ENCODE data around the gene FOSL1. TPM values are rescaled to one million over a fixed set of nuclear protein-coding genes. Genes with fewer than 3 reads are reported as not detected.

Gene FOSL1
- total RNA-seq, 1 experiment from 2014 or later = 58.8 TPM

DNA sequence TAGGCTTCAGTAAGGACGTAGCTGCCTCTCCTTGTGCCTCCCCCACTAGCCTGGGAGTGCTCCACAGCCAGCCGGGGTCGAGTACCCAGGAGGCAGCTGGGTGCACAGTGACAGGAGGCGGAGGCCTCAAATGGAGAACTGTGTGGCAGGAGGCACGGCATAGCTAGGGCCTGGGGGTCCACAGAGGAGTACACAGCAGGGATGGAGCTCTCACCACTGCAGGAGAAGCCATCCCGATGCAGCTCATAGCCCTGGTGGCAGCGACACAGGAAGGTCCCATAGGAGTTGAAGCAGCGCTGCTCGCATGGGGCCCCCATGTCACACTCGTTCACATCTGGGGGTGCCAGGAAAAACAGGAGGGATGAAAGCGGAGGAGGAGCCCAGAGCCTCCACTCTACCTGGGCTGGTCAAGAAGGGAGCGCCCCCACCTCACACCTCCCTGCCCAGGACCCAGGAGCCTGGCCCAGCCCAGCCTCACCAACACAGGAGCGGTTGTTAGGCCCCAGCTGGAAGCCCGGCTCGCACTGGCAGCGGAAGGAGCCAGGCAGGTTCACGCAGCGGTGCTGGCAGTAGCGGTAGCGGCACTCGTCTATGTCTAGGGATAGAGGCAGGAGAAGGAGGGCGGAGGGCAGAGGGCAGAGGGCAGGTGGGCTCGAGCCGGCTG, 30.4 kb downstream of the FOSL1 start:
- no peak overlapping the region for H3K27ac ChIP-seq
- peaks cover 4% of the 10 kb centered on the region; the same call in 1 of the 2 replicates for H3K4me1 ChIP-seq (replicated peaks; ENCODE audit: insufficient read depth)
- intact Hi-C loops (cut with micrococcal nuclease; ENCODE audit: unreplicated experiment) = no loop called here
- H3F3A ChIP-seq (ENCODE audit: insufficient read depth, low read depth) = peaks cover 38% of the 10 kb centered on the region
- no TSS peak for BruUV-seq (replicated peaks)
- no peaks in the 10 kb centered on the region for H3K27me3 ChIP-seq (ENCODE audit: insufficient read depth, low read depth)
- H3K4me3 ChIP-seq = no peak overlapping the region
- no peaks in the 10 kb centered on the region for H3K9me3 ChIP-seq (ENCODE audit: insufficient read depth, low read depth)
- H4K20me1 ChIP-seq (ENCODE audit: insufficient read depth) = no peaks in the 10 kb centered on the region
- no peak for DNase-seq
- ChIA-PET POLR2A (ENCODE audit: unreplicated experiment) (interaction anchor here (0.6 to 0.7 kb wide), 2 partner anchors 11 to 211 kb away, joined by 3 to 5 read pairs; no protein-coding TSS in a partner anchor), CTCF (no interaction called here)
- H2AFZ ChIP-seq = no peak overlapping the region
- H3K79me2 ChIP-seq (ENCODE audit: low read depth) = no peaks in the 10 kb centered on the region
- no peaks in the 10 kb centered on the region for H3K9me2 ChIP-seq (ENCODE audit: insufficient read depth)
- H3K4me2 ChIP-seq = no peak overlapping the region
- no peak for TF ChIP-seq EZH2 (IDR thresholded peaks at IDR 0.05; ENCODE audit: low read depth)
- peaks cover 6% of the 10 kb centered on the region; the same call in 1 of the 2 replicates for H3K36me3 ChIP-seq (ENCODE audit: low read depth)

DNA sequence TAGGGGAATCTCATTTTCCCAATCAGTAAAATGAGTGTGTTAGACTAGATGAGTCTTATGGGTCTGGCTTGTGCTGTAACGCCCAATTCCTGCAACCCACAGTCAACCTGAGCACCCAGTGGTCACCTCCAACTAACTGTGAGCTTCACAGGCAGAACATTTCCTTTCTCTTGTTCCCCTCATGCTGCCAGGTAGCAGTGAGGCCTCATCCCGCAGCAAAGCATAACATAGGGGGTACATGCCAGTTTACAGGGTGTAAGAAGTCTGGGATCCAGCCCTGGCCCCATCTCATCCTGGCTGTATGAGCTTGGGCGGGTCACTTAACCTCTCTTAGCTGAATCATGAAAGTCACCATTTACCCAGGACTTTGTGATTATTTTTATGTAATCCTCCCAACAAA, 31.3 kb downstream of the FOSL1 start:
- H3K27ac ChIP-seq = no peak overlapping the region
- H3K36me3 ChIP-seq (ENCODE audit: low read depth) = peaks cover 13% of the 10 kb centered on the region
- H3K4me3 ChIP-seq = no peak overlapping the region
- H3K9me3 ChIP-seq (ENCODE audit: insufficient read depth, low read depth) = no peaks in the 10 kb centered on the region
- no peak overlapping the region for H2AFZ ChIP-seq
- peaks cover 37% of the 10 kb centered on the region for H3F3A ChIP-seq (ENCODE audit: insufficient read depth, low read depth)
- no peaks in the 10 kb centered on the region; the same call in 1 of the 2 replicates for H4K20me1 ChIP-seq (ENCODE audit: insufficient read depth)
- H3K27me3 ChIP-seq (ENCODE audit: insufficient read depth, low read depth) = no peaks in the 10 kb centered on the region
- BruUV-seq (replicated peaks) = TSS peak; percentile 6
- intact Hi-C loops (cut with micrococcal nuclease; ENCODE audit: unreplicated experiment) = no loop called here
- H3K4me2 ChIP-seq = no peak overlapping the region
- H3K4me1 ChIP-seq (replicated peaks; ENCODE audit: insufficient read depth) = peaks cover 4% of the 10 kb centered on the region; the same call in 1 of the 2 replicates
- no peaks in the 10 kb centered on the region; the same call in 1 of the 2 replicates for H3K79me2 ChIP-seq (ENCODE audit: low read depth)
- TF ChIP-seq, protein P1, sequence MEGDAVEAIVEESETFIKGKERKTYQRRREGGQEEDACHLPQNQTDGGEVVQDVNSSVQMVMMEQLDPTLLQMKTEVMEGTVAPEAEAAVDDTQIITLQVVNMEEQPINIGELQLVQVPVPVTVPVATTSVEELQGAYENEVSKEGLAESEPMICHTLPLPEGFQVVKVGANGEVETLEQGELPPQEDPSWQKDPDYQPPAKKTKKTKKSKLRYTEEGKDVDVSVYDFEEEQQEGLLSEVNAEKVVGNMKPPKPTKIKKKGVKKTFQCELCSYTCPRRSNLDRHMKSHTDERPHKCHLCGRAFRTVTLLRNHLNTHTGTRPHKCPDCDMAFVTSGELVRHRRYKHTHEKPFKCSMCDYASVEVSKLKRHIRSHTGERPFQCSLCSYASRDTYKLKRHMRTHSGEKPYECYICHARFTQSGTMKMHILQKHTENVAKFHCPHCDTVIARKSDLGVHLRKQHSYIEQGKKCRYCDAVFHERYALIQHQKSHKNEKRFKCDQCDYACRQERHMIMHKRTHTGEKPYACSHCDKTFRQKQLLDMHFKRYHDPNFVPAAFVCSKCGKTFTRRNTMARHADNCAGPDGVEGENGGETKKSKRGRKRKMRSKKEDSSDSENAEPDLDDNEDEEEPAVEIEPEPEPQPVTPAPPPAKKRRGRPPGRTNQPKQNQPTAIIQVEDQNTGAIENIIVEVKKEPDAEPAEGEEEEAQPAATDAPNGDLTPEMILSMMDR (conservative IDR thresholded peaks at IDR 0.05) = no peak
- TF ChIP-seq EZH2 (IDR thresholded peaks at IDR 0.05; ENCODE audit: low read depth) = no peak
- CTCF ChIA-PET = no interaction called here
- POLR2A ChIA-PET (ENCODE audit: unreplicated experiment) = interaction anchor here (0.7 kb wide), 1 partner anchor 11 kb away, joined by 5 read pairs; no protein-coding TSS in a partner anchor
- DNase-seq = no peak
- no peaks in the 10 kb centered on the region for H3K9me2 ChIP-seq (ENCODE audit: insufficient read depth)

DNA sequence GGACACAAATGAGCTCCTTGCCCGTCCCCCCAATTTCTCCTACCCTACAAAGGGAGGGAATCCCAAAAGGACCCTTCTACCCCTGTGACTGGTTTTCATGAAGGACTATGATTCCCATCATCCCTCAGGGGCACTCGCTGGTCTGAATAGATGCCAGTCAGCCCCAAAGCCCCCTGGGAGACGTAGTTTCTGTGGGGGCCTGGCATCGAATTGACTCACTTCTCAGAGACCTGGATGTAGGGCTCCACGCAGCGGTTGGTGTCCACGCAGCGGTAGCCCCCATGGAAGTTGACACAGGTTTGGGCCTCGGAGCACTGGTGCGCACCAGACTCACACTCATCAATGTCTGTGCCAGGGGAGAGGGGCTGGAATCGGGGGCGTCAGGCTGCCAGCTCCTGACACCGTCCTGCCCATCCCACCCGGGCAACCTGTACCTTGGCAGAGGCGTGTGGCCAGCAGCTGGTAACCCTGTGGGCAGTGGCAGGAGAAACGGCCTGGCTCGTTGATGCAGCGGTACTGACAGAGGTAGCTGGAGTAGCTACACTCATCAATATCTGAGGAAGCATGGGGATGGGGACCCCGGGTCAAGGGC, 32.0 kb downstream of the FOSL1 start:
- Histone ChIP-seq H3K9me3 (ENCODE audit: insufficient read depth, low read depth) (no peaks in the 10 kb centered on the region), H3F3A (ENCODE audit: insufficient read depth, low read depth) (peaks cover 35% of the 10 kb centered on the region), H3K4me2 (no peak overlapping the region), H3K4me3 (no peak overlapping the region), H3K4me1 (replicated peaks; ENCODE audit: insufficient read depth) (peaks cover 4% of the 10 kb centered on the region; the same call in 1 of the 2 replicates), H2AFZ (no peak overlapping the region), H3K27ac (no peak overlapping the region), H3K9me2 (ENCODE audit: insufficient read depth) (no peaks in the 10 kb centered on the region), H4K20me1 (ENCODE audit: insufficient read depth) (no peaks in the 10 kb centered on the region; the same call in 1 of the 2 replicates), H3K36me3 (ENCODE audit: low read depth) (peaks cover 15% of the 10 kb centered on the region), H3K79me2 (ENCODE audit: low read depth) (peaks cover under 1% of the 10 kb centered on the region; the same call in 1 of the 2 replicates), H3K27me3 (ENCODE audit: insufficient read depth, low read depth) (no peaks in the 10 kb centered on the region)
- TF ChIP-seq, protein P1 (conservative IDR thresholded peaks at IDR 0.05) = no peak
- no peak for TF ChIP-seq EZH2 (IDR thresholded peaks at IDR 0.05; ENCODE audit: low read depth)
- no peak for DNase-seq
- POLR2A ChIA-PET (ENCODE audit: unreplicated experiment) = no interaction called here
- no TSS peak for BruUV-seq (replicated peaks)
- CTCF ChIA-PET = no interaction called here
- intact Hi-C loops (cut with micrococcal nuclease; ENCODE audit: unreplicated experiment) = no loop called here
